Neural progenitor cell (in vitro differentiated cells): ENCODE data around the gene GNG7. TPM values are rescaled to one million over a fixed set of nuclear protein-coding genes. Genes with fewer than 3 reads are reported as not detected.

ENCODE experiments used
- DNase-seq: peaks from one replicate; pipeline ENCODE4 v3.0.0-alpha.2; 2016; ENCODE audit warnings: low spot score
- H2AFZ ChIP-seq: fragments of 200-600 bp; sonication (generic); replicated peaks from 2 replicates; pipeline ENCODE4 v1.6.1; 2016; ENCODE audit warnings: antibody characterized with exemption
- H3F3A ChIP-seq: fragments of 200-600 bp; sonication (generic); 2 replicates; pipeline ENCODE4 v1.6.1; 2016; ENCODE audit warnings: antibody characterized with exemption, low read depth
- H3K27ac ChIP-seq: fragments of 200-600 bp; sonication (generic); 2 replicates; pipeline ENCODE4 v1.5.1; 2016; ENCODE audit warnings: mild to moderate bottlenecking
- H3K27me3 ChIP-seq: fragments of 200-600 bp; sonication (generic); 2 replicates; pipeline ENCODE4 v1.6.1; 2016; ENCODE audit warnings: mild to moderate bottlenecking, moderate library complexity
- H3K36me3 ChIP-seq: fragments of 200-600 bp; sonication (generic); 2 replicates; pipeline ENCODE4 v1.5.1; 2016
- H3K4me1 ChIP-seq: fragments of 200-600 bp; sonication (generic); 2 replicates; pipeline ENCODE4 v1.6.1; 2016; ENCODE audit warnings: mixed run types
- H3K4me2 ChIP-seq: fragments of 200-600 bp; sonication (generic); 2 replicates; pipeline ENCODE4 v1.6.1; 2016
- H3K4me3 ChIP-seq: fragments of 200-600 bp; sonication (generic); 2 replicates; pipeline ENCODE4 v1.5.1; 2016
- H3K79me2 ChIP-seq: fragments of 200-600 bp; sonication (generic); 2 replicates; pipeline ENCODE4 v1.6.1; 2016; ENCODE audit warnings: low read depth
- H3K9ac ChIP-seq: fragments of 200-600 bp; sonication (generic); 2 replicates; pipeline ENCODE4 v1.6.1; 2016
- H3K9me3 ChIP-seq: fragments of 200-600 bp; sonication (generic); 2 replicates; pipeline ENCODE4 v1.5.1; 2016; ENCODE audit warnings: low read depth
- H4K20me1 ChIP-seq: fragments of 200-600 bp; sonication (generic); 2 replicates; pipeline ENCODE4 v1.6.1; 2016; ENCODE audit warnings: low read depth
- H3K27ac Mint-ChIP-seq: 3 replicates; pipeline ENCODE4 v1.8.0; 2021; ENCODE audit warnings: mixed read lengths
- H3K27me3 Mint-ChIP-seq: 2 replicates; pipeline ENCODE4 v1.8.0; 2022; ENCODE audit warnings: low read depth, mild to moderate bottlenecking, inconsistent platforms, moderate library complexity, mixed read lengths; ENCODE audit not compliant: insufficient read depth
- H3K36me3 Mint-ChIP-seq: 3 replicates; pipeline ENCODE4 v1.8.0; 2021; ENCODE audit warnings: mixed read lengths
- H3K4me1 Mint-ChIP-seq: 3 replicates; pipeline ENCODE4 v1.8.0; 2021; ENCODE audit warnings: mixed read lengths
- H3K4me3 Mint-ChIP-seq: 3 replicates; pipeline ENCODE4 v1.8.0; 2021; ENCODE audit warnings: mild to moderate bottlenecking, moderate library complexity, mixed read lengths
- H3K9me3 Mint-ChIP-seq: 3 replicates; pipeline ENCODE4 v1.8.0; 2020; ENCODE audit warnings: mixed read lengths
- CTCF ChIP-seq: fragments of 200-600 bp; sonication (generic); IDR thresholded peaks from 2 replicates; pipeline ENCODE4 v1.5.1; 2017; ENCODE audit warnings: antibody characterized with exemption, mild to moderate bottlenecking
- EZH2 ChIP-seq: fragments of 200-600 bp; sonication (generic); IDR thresholded peaks from 2 replicates; pipeline ENCODE4 v1.6.1; 2017; ENCODE audit warnings: antibody characterized with exemption, mild to moderate bottlenecking, moderate library complexity
- EZH2phosphoT487 ChIP-seq: fragments of 200-600 bp; sonication (generic); IDR thresholded peaks from 2 replicates; pipeline ENCODE4 v1.6.1; 2017; ENCODE audit warnings: antibody characterized with exemption
- total RNA-seq: library from RNA; depleted of rRNA; stranded (reverse); fragments of >200 nt; gene quantifications from 2 replicates; pipeline ENCODE4 v1.2.3, GENCODE V29; 2015; ENCODE audit warnings: low replicate concordance

The GNG7 gene
- total RNA-seq, 1 donor from 2014 or later: 7.0 TPM

GRCh38 chr19:2590630-2591399 lies 111.7 kb downstream of the GNG7 start:
- Mint-ChIP-seq H3K9me3 (peaks cover 2% of the 10 kb centered on the region), H3K4me1 (peaks cover 22% of the 10 kb centered on the region), H3K36me3 (no peaks in the 10 kb centered on the region), H3K27ac (no peak overlapping the region), H3K4me3 (no peak overlapping the region), H3K27me3 (peaks cover 5% of the 10 kb centered on the region)
- Histone ChIP-seq H3K27ac (no peak overlapping the region), H3K36me3 (no peaks in the 10 kb centered on the region), H2AFZ (no peak overlapping the region), H3K9me3 (no peaks in the 10 kb centered on the region), H3K79me2 (no peaks in the 10 kb centered on the region), H3K9ac (no peak overlapping the region), H3K4me2 (no peak overlapping the region), H3K27me3 (no peaks in the 10 kb centered on the region), H3K4me3 (no peak overlapping the region), H4K20me1 (no peaks in the 10 kb centered on the region), H3K4me1 (peaks cover 5% of the 10 kb centered on the region), H3F3A (no peaks in the 10 kb centered on the region)
- no peak for DNase-seq
- TF ChIP-seq EZH2phosphoT487: no peak
- no peak for TF ChIP-seq EZH2
- TF ChIP-seq CTCF: no peak

DNA sequence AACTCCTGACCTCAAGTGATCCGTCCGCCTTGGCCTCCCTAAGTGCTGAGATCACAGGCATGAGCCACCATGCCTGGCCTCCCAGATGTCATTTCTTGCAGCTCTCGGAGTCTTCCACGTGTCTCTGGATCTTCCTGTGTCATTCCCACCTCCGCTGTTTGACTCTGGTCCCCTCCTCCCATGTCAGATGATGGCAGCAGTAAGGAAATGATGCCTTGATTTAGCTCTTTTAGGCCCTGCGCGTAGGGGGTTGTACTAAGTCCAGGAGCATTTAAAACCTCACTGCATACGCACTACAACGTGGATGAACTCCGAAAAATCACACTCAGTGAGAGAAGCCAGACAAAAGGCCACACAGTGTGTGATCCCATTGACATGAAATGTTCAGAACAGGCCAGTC lies 113.1 kb downstream of the GNG7 start:
- Histone ChIP-seq H3K27me3 (no peaks in the 10 kb centered on the region), H4K20me1 (no peaks in the 10 kb centered on the region), H3K4me3 (no peak overlapping the region), H3K27ac (no peak overlapping the region), H3K4me1 (peaks cover 5% of the 10 kb centered on the region), H3K36me3 (no peaks in the 10 kb centered on the region), H3K79me2 (no peaks in the 10 kb centered on the region), H3K9me3 (no peaks in the 10 kb centered on the region), H3K9ac (no peak overlapping the region), H3K4me2 (no peak overlapping the region), H2AFZ (no peak overlapping the region), H3F3A (no peaks in the 10 kb centered on the region)
- Mint-ChIP-seq H3K4me3 (peak overlapping the region; percentile 15), H3K9me3 (peaks cover 2% of the 10 kb centered on the region), H3K4me1 (peaks cover 22% of the 10 kb centered on the region), H3K27me3 (peaks cover 5% of the 10 kb centered on the region), H3K27ac (no peak overlapping the region), H3K36me3 (no peaks in the 10 kb centered on the region)
- TF ChIP-seq EZH2 (no peak), EZH2phosphoT487 (no peak)
- DNase-seq: no peak

GRCh38 chr19:2588081-2588777 lies 114.3 kb downstream of the GNG7 start:
- no peaks in the 10 kb centered on the region for H3K36me3 Mint-ChIP-seq
- no peak overlapping the region for H2AFZ ChIP-seq
- no peak overlapping the region for H3K4me3 Mint-ChIP-seq
- no peaks in the 10 kb centered on the region for H3K79me2 ChIP-seq
- no peak overlapping the region for H3K27ac ChIP-seq
- H3K9me3 ChIP-seq: no peaks in the 10 kb centered on the region
- no peaks in the 10 kb centered on the region for H3K27me3 ChIP-seq
- H3F3A ChIP-seq: no peaks in the 10 kb centered on the region
- H3K4me2 ChIP-seq: no peak overlapping the region
- no peak overlapping the region for H3K4me3 ChIP-seq
- H3K4me1 ChIP-seq: peaks cover 5% of the 10 kb centered on the region
- peak overlapping the region; percentile 16 for H3K27ac Mint-ChIP-seq
- TF ChIP-seq EZH2 (no peak), CTCF (no peak), EZH2phosphoT487 (no peak)
- peaks cover 12% of the 10 kb centered on the region for H3K9me3 Mint-ChIP-seq
- H3K9ac ChIP-seq: no peak overlapping the region
- peaks cover 5% of the 10 kb centered on the region for H3K27me3 Mint-ChIP-seq
- no peaks in the 10 kb centered on the region for H3K36me3 ChIP-seq
- peaks cover 22% of the 10 kb centered on the region for H3K4me1 Mint-ChIP-seq
- H4K20me1 ChIP-seq: no peaks in the 10 kb centered on the region
- peak; percentile 23 for DNase-seq
